CD4-positive, alpha-beta T cell treated with Interferon gamma for 1 hour (primary cell): ENCODE data around the gene SLC25A45.
"Not testable (repeated sequence)": the region's sequence is repeated elsewhere in the genome, so short reads cannot be mapped to it uniquely, and the experiment has no call there.

Experiments
- DNase-seq: peaks from one replicate; pipeline ENCODE4 v3.0.0-alpha.2; 2020

The SLC25A45 gene

GRCh38 chr11:65355776-65356393 is 26.6 kb downstream of the SLC25A45 start:
- DNase-seq, result no peak

- DNase-seq, result peak; percentile 56
These were observed 27.3 kb downstream of the SLC25A45 start for GRCh38 chr11:65355013-65355775.

DNA sequence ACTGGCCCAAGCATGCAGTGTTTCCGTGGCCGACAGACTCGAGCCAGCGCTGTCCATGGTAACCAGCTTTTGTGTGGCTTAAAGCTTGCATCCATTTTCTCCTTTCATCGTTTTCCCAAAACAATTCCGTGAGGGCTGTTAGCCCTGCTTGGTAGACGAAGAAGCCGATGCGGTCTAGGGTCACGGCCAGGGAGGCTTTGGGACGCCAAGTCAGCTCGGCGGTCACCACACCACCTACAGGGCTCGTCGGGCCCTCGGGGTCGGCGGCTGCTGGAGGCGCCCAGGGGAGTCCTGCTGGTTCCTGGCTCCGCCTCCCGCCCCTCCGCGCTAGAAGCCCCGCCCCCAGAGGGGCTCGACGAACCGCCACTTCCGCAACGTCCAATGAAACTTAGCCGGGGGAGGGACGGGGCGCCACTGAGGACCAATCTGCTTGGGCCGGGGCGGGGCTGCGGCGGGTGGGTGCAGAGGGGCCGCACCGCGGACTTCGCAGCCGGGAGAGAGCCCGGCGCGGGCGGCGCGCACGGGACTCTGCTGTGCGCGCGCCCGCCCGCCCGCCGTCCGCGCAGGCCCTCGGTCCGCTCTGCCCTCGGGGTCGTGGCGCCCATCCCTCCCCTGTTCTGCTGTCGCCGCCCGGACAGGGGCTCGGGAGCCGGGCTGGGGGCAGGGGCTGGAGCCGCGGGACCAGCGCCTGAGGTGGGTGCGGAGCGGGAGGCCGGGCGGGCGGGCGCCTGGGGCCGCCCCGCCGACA is 28.0 kb downstream of the SLC25A45 start, which contains the start of gene TIGD3:
TSS of gene TIGD3 (plus strand) at position 487 of the 748 bp plus-strand sequence. CDS start 1,058 bp downstream, outside the sequence.
- peak; percentile 96 for DNase-seq

- DNase-seq, result no peak
These were observed 28.6 kb downstream of the SLC25A45 start for GRCh38 chr11:65353900-65354264.

- no peak for DNase-seq
These were observed 29.1 kb downstream of the SLC25A45 start for GRCh38 chr11:65353376-65353775.

- DNase-seq, result no peak
These were observed 29.7 kb downstream of the SLC25A45 start for GRCh38 chr11:65352783-65353182.

- no peak for DNase-seq
These were observed 30.9 kb downstream of the SLC25A45 start for GRCh38 chr11:65351511-65351910.

GRCh38 chr11:65341856-65342255 is 40.6 kb downstream of the SLC25A45 start:
- DNase-seq, result no peak

DNA sequence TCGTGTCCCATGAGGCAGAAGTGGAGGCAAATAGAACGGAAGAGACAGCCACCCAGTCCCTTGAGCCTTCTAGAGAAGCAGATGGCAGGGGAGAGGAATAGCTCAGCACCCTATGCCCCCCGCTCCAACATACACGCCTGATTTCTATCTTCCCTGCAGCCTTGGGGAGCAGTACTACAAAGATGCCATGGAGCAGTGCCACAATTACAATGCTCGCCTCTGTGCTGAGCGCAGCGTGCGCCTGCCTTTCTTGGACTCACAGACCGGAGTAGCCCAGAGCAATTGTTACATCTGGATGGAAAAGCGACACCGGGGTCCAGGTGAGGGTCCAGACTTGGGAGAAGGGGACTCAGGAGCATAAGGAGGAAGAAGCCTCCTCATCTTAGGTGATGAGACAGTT is 42.2 kb downstream of the SLC25A45 start:
- no peak for DNase-seq

DNA sequence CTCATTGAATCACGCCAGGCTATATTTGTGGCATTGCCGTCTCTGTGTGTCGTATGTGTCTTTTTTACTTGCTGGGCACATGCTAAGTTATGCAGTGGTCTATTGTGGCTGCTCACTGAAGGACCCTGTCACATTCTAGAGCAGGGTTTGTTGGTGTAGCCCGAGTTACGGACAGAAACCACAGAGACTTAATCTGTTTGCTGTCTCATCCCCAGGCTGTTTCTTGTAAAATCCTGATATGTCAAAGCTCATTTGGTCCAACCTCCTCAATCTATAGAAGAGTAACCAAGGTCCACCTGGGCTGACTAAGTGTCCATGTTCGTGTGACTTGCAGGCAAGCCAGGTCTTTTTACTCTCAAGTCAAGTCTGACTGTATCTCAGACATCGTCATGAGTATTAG is 43.8 kb downstream of the SLC25A45 start:
- no peak for DNase-seq

GRCh38 chr11:65334696-65335295 is 47.6 kb downstream of the SLC25A45 start:
- DNase-seq, result no peak

DNA sequence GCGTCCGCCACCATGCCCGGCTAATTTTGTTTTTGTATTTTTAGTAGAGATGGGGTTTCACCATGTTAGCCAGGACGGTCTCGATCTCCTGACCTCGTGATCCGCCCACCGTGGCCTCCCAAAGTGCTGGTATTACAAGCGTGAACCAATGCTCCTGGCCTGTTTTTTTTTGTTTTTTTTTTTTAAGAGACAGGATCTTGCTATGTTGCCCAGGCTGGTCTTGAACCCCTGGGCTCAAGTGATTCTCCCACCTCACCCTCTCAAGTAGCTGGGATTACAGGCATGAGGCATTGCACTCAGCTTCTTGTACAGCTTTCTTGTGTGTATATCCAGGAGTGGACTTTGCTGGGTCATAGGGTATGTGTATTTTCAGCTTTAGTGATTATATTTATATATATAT is 49.9 kb downstream of the SLC25A45 start:
- DNase-seq, result not testable (repeated sequence)

DNA sequence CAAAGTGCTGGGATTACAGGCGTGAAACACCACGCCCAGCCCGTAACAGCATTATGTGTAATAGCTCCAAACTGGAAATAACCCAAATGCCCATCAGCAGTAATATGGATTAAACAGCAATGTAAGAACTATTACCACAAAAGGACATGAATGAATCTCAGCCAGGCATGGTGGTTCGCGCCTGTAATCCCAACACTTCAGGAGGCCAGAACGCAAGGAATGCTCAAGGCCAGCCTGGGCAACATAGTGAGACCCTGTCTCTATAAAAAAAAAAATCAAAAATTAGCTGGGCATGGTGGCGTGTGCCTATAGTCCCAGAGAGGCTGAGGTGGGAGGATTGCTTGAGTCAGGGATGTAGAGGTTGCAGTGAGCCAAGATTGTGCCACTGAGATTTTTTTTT is 51.9 kb downstream of the SLC25A45 start:
- DNase-seq, result no peak

- DNase-seq, result peak; percentile 70
These were observed 52.5 kb downstream of the SLC25A45 start for GRCh38 chr11:65329944-65330403.

- no peak for DNase-seq
These were observed 53.0 kb downstream of the SLC25A45 start for GRCh38 chr11:65329478-65329877.

- DNase-seq, result no peak
These were observed 55.4 kb downstream of the SLC25A45 start for GRCh38 chr11:65327021-65327420.

- DNase-seq, result no peak
These were observed 57.0 kb downstream of the SLC25A45 start for GRCh38 chr11:65325435-65325834.
